GM21825 (cell line): Measurements from ENCODE around the gene POLA1.

Source experiments
- ATAC-seq: cut with Tn5 transposase; IDR thresholded peaks from one replicate; pipeline ENCODE4 v1.9.1; 2021; ENCODE audit warnings: mild to moderate bottlenecking, moderate library complexity; ENCODE audit not compliant: unreplicated experiment

POLA1 gene

GRCh38 chrX:24876530-24877287 lies 183.0 kb downstream of the POLA1 start:
- ATAC-seq: no peak

- ATAC-seq: no peak
These were observed 183.6 kb downstream of the POLA1 start for GRCh38 chrX:24877288-24877664.

- no peak for ATAC-seq
These were observed 184.3 kb downstream of the POLA1 start for GRCh38 chrX:24877854-24878650.

GRCh38 chrX:24879679-24880078 lies 186.0 kb downstream of the POLA1 start:
- ATAC-seq: no peak

GRCh38 chrX:24886916-24887315 lies 193.2 kb downstream of the POLA1 start:
- ATAC-seq: no peak

- ATAC-seq: no peak
These were observed 197.0 kb downstream of the POLA1 start for GRCh38 chrX:24890677-24891076.

GRCh38 chrX:24899391-24899790 lies 205.7 kb downstream of the POLA1 start:
- ATAC-seq: no peak

GRCh38 chrX:24900234-24900633 lies 206.5 kb downstream of the POLA1 start:
- ATAC-seq: no peak

- no peak for ATAC-seq
These were observed 209.1 kb downstream of the POLA1 start for GRCh38 chrX:24902806-24903205.

GRCh38 chrX:24918715-24919114 lies 225.0 kb downstream of the POLA1 start:
- ATAC-seq: no peak

- ATAC-seq: no peak
These were observed 227.1 kb downstream of the POLA1 start for GRCh38 chrX:24920769-24921168.

- ATAC-seq: no peak
These were observed 231.7 kb downstream of the POLA1 start for GRCh38 chrX:24925430-24925829.

- ATAC-seq: no peak
These were observed 233.7 kb downstream of the POLA1 start for GRCh38 chrX:24927372-24927771.

GRCh38 chrX:24928114-24928513 lies 234.4 kb downstream of the POLA1 start:
- no peak for ATAC-seq

- ATAC-seq: no peak
These were observed 240.6 kb downstream of the POLA1 start for GRCh38 chrX:24934279-24934678.

- ATAC-seq: no peak
These were observed 251.3 kb downstream of the POLA1 start for GRCh38 chrX:24945009-24945408.

GRCh38 chrX:24946369-24946768 lies 252.7 kb downstream of the POLA1 start:
- no peak for ATAC-seq

GRCh38 chrX:24954732-24955131 lies 261.0 kb downstream of the POLA1 start:
- no peak for ATAC-seq

- no peak for ATAC-seq
These were observed 261.7 kb downstream of the POLA1 start for GRCh38 chrX:24955372-24955930.

GRCh38 chrX:24956828-24957227 lies 263.1 kb downstream of the POLA1 start:
- ATAC-seq: no peak

- ATAC-seq: no peak
These were observed 268.1 kb downstream of the POLA1 start for GRCh38 chrX:24961809-24962208.

GRCh38 chrX:24963823-24964222 lies 270.1 kb downstream of the POLA1 start:
- ATAC-seq: no peak
